Measurements from ENCODE around the gene SNED1. TPM values are rescaled to one million over a fixed set of nuclear protein-coding genes. Genes with fewer than 3 reads are reported as not detected.

SNED1 gene
- total RNA-seq, 1 experiment from 2014 or later, result 0.76 TPM

DNA sequence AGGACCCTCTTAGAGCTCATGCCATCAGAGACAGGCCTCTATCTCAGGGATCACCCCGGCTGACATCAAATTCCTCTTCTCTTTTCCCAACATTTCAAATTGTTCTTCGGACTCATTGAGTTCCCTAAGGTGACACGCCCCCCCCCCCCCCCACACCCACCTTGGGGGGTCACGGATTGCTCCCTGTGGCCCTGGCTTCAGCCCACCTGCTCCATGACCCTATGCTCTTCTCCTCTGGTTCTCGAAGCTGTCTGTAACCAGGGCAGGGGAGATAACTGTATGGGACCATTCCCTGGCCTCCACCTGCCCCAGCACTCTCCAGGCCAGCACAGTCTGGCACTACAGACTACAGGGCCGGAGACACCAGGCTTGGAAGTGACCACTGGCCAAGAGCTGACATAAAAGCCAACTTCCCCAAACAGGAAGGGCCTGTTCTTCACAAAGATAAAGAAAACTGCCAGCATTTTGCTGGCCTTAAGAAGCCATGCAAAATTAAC lies 96.6 kb downstream of the SNED1 start:
- no peaks in the 10 kb centered on the region for H3K27me3 Mint-ChIP-seq (ENCODE audit: unreplicated experiment)
- H3K36me3 Mint-ChIP-seq (ENCODE audit: insufficient read depth, unreplicated experiment), result peaks cover 15% of the 10 kb centered on the region
- DNase-seq, result no peak
- no peak overlapping the region for H3K4me3 Mint-ChIP-seq (ENCODE audit: low read depth, unreplicated experiment)
- TF ChIP-seq, protein P1, sequence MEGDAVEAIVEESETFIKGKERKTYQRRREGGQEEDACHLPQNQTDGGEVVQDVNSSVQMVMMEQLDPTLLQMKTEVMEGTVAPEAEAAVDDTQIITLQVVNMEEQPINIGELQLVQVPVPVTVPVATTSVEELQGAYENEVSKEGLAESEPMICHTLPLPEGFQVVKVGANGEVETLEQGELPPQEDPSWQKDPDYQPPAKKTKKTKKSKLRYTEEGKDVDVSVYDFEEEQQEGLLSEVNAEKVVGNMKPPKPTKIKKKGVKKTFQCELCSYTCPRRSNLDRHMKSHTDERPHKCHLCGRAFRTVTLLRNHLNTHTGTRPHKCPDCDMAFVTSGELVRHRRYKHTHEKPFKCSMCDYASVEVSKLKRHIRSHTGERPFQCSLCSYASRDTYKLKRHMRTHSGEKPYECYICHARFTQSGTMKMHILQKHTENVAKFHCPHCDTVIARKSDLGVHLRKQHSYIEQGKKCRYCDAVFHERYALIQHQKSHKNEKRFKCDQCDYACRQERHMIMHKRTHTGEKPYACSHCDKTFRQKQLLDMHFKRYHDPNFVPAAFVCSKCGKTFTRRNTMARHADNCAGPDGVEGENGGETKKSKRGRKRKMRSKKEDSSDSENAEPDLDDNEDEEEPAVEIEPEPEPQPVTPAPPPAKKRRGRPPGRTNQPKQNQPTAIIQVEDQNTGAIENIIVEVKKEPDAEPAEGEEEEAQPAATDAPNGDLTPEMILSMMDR (IDR thresholded peaks at IDR 0.05; ENCODE audit: unreplicated experiment), result no peak
- BruUV-seq (replicated peaks), result no TSS peak
- H3K9me3 Mint-ChIP-seq (ENCODE audit: low read depth, unreplicated experiment), result no peaks in the 10 kb centered on the region
- H3K27ac Mint-ChIP-seq (ENCODE audit: unreplicated experiment), result no peak overlapping the region
- intact Hi-C loops (cut with micrococcal nuclease; ENCODE audit: unreplicated experiment), result no loop called here
- CTCF ChIA-PET, result no interaction called here
- no peaks in the 10 kb centered on the region for H3K4me1 Mint-ChIP-seq (ENCODE audit: low read depth, unreplicated experiment)

DNA sequence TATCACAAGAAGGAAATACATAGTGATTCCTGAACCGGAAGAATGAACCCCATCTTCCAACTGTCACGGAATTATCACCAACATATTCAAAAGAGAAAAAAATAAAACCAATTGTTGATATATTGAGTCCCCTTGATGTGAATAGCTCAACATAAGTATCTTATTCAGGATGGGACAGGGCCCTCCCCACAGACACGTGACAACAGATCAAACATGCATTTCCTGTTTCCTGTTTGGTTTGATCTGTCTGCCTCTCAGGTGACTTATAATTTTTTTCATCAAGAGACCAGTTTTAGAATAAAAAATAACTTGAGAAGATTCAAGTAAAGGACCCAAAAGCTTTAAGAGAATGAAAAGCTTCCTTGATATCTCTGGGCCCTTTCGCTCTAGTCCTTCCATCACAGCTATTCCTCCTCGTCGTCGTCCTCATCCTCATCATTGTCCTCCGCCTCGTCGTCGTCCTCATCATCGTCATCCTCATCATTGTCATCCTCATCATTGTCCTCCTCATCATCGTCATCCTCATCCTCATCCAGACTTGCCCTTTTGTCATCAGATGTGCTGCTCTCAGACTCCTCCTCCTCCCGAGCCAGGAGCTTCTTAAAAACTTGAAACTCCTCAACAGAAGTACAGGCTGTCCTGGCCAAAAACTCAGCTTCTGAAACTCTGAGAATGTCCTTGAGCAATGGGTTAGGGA lies 97.3 kb downstream of the SNED1 start:
- BruUV-seq (replicated peaks), result no TSS peak
- CTCF ChIA-PET, result interaction anchor here (0.7 kb wide), 1 partner anchor 366 kb away, joined by 3 read pairs; no protein-coding TSS in a partner anchor
- no peak overlapping the region for H3K4me3 Mint-ChIP-seq (ENCODE audit: low read depth, unreplicated experiment)
- DNase-seq, result no peak
- H3K27me3 Mint-ChIP-seq (ENCODE audit: unreplicated experiment), result no peaks in the 10 kb centered on the region
- no peak overlapping the region for H3K27ac Mint-ChIP-seq (ENCODE audit: unreplicated experiment)
- TF ChIP-seq, protein P1 (IDR thresholded peaks at IDR 0.05; ENCODE audit: unreplicated experiment), result no peak
- intact Hi-C loops (cut with micrococcal nuclease; ENCODE audit: unreplicated experiment), result no loop called here
- H3K36me3 Mint-ChIP-seq (ENCODE audit: insufficient read depth, unreplicated experiment), result peaks cover 15% of the 10 kb centered on the region
- no peaks in the 10 kb centered on the region for H3K4me1 Mint-ChIP-seq (ENCODE audit: low read depth, unreplicated experiment)
- H3K9me3 Mint-ChIP-seq (ENCODE audit: low read depth, unreplicated experiment), result no peaks in the 10 kb centered on the region

DNA sequence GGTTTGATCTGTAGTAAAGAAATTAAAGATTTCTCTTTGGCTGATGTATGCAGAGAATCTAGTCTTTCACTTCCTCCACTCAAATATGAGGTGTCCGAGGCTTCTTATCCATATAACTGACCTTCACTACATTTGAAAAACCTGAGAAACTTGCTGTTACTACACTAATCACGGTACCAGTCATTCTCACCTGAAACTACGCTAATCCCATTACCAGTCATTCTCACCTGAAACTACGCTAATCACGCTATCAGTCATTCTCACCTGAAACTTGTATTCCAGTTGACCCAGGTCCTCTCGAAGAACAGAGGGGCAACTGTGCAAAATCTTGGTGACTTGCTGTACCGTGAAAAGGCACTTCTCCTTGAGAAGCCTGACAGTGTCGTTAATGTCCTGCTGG lies 98.6 kb downstream of the SNED1 start:
- H3K4me1 Mint-ChIP-seq (ENCODE audit: low read depth, unreplicated experiment), result no peaks in the 10 kb centered on the region
- H3K36me3 Mint-ChIP-seq (ENCODE audit: insufficient read depth, unreplicated experiment), result peaks cover 19% of the 10 kb centered on the region
- H3K27ac Mint-ChIP-seq (ENCODE audit: unreplicated experiment), result no peak overlapping the region
- no peaks in the 10 kb centered on the region for H3K27me3 Mint-ChIP-seq (ENCODE audit: unreplicated experiment)
- intact Hi-C loops (cut with micrococcal nuclease; ENCODE audit: unreplicated experiment), result no loop called here
- CTCF ChIA-PET, result no interaction called here
- DNase-seq, result no peak
- no peak overlapping the region for H3K4me3 Mint-ChIP-seq (ENCODE audit: low read depth, unreplicated experiment)
- no TSS peak for BruUV-seq (replicated peaks)
- H3K9me3 Mint-ChIP-seq (ENCODE audit: low read depth, unreplicated experiment), result no peaks in the 10 kb centered on the region
- TF ChIP-seq, protein P1 (IDR thresholded peaks at IDR 0.05; ENCODE audit: unreplicated experiment), result no peak

- CTCF ChIA-PET, result no interaction called here
- no peak for DNase-seq
- no peaks in the 10 kb centered on the region for H3K27me3 Mint-ChIP-seq (ENCODE audit: unreplicated experiment)
- intact Hi-C loops (cut with micrococcal nuclease; ENCODE audit: unreplicated experiment), result no loop called here
- no TSS peak for BruUV-seq (replicated peaks)
- TF ChIP-seq, protein P1 (IDR thresholded peaks at IDR 0.05; ENCODE audit: unreplicated experiment), result no peak
- H3K9me3 Mint-ChIP-seq (ENCODE audit: low read depth, unreplicated experiment), result no peaks in the 10 kb centered on the region
- no peaks in the 10 kb centered on the region for H3K4me1 Mint-ChIP-seq (ENCODE audit: low read depth, unreplicated experiment)
- H3K27ac Mint-ChIP-seq (ENCODE audit: unreplicated experiment), result no peak overlapping the region
- no peak overlapping the region for H3K4me3 Mint-ChIP-seq (ENCODE audit: low read depth, unreplicated experiment)
- H3K36me3 Mint-ChIP-seq (ENCODE audit: insufficient read depth, unreplicated experiment), result peaks cover 31% of the 10 kb centered on the region
Measured at GRCh38 chr2:241099246-241099645, 100.8 kb downstream of the SNED1 start.

All from Calu3 (cell line).